CD4-positive, alpha-beta T cell treated with Interleukin-4 for 4 hours (primary cell): Measurements from ENCODE around the gene RHEB.

Source experiments
- DNase-seq: peaks from one replicate; pipeline ENCODE4 v3.0.0-alpha.2; 2020

RHEB gene

GRCh38 chr7:151430391-151431205 is 89.1 kb downstream of the RHEB start:
- DNase-seq = no peak

- peak; percentile 73 for DNase-seq
Measured at GRCh38 chr7:151429560-151430331, 89.9 kb downstream of the RHEB start.

GRCh38 chr7:151429237-151429559 is 90.5 kb downstream of the RHEB start:
- DNase-seq = no peak

- no peak for DNase-seq
Measured at GRCh38 chr7:151428378-151429236, 91.1 kb downstream of the RHEB start.

- no peak for DNase-seq
Measured at GRCh38 chr7:151427705-151428377, 91.9 kb downstream of the RHEB start.

- no peak for DNase-seq
Measured at GRCh38 chr7:151426904-151427704, 92.6 kb downstream of the RHEB start.

- DNase-seq = no peak
Measured at GRCh38 chr7:151426441-151426903, 93.2 kb downstream of the RHEB start.

- no peak for DNase-seq
Measured at GRCh38 chr7:151425670-151426440, 93.8 kb downstream of the RHEB start.

GRCh38 chr7:151424799-151425198 is 94.9 kb downstream of the RHEB start:
- DNase-seq = no peak

- DNase-seq = no peak
Measured at GRCh38 chr7:151423936-151424335, 95.8 kb downstream of the RHEB start.

- DNase-seq = no peak
Measured at GRCh38 chr7:151423226-151423625, 96.5 kb downstream of the RHEB start.

- DNase-seq = no peak
Measured at GRCh38 chr7:151422212-151422611, 97.5 kb downstream of the RHEB start.

GRCh38 chr7:151420144-151420543 is 99.6 kb downstream of the RHEB start:
- DNase-seq = no peak

- DNase-seq = no peak
Measured at GRCh38 chr7:151416941-151417315, 102.8 kb downstream of the RHEB start.

GRCh38 chr7:151416112-151416940 is 103.4 kb downstream of the RHEB start:
- DNase-seq = no peak
